GM18526 (cell line): ENCODE data around the gene OSBPL6.

Experiments used
- POLR2A ChIP-seq: IDR thresholded peaks from 3 replicates; pipeline ENCODE4 v1.6.1; 2011; ENCODE audit not compliant: insufficient read length; ENCODE audit errors: extremely low read depth

OSBPL6 gene

GRCh38 chr2:178277741-178278197, 83.5 kb downstream of the OSBPL6 start:
- TF ChIP-seq POLR2A, result no peak

DNA sequence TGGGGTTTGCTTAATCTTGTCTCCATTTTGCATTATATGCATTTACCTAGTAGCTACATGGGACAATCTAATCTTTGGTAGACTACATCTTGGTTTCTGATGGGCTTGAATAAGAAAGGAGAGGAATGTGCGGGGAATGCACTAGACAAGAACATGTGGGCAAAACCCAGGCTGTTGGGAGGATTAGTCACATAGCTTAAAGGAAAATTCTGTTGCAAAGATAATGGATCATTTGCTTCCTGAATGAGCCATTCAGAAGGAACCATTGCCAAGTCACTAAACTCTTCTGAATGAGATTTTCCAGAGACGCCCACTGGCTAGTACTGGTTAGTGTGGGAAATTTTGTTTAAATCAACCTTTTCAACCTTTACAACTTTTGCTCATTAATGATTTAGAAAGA, 84.8 kb downstream of the OSBPL6 start:
- TF ChIP-seq POLR2A, result no peak

- no peak for TF ChIP-seq POLR2A
These were observed 85.3 kb downstream of the OSBPL6 start for GRCh38 chr2:178279636-178280035.

DNA sequence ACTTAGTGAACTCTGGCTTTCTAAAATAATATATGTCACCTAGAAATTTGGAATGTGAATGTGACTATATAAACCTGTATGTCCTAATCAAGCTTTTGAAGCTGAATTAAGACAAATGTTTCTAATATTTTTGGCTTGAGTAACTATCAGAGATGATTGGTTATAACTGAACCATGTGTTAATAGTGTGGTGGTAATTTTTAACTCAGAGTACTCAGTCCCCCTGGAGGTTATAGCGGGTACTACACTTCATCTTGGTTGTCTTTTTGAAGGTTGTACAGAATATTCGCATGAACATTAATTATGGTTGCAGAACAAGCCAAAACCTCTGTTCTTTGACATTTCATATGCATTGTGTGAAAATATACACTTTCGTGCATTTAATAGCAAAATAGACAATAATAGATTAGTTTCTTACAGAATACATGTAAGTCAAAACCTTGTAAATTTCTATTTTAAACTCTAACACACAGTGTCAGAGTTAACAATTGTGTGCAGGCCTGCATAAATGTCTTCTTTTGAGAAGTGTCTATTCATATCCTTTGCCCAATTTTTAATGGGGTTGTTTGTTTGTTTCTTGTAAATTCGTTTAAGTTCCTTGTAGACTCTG, 86.0 kb downstream of the OSBPL6 start:
- no peak for TF ChIP-seq POLR2A

DNA sequence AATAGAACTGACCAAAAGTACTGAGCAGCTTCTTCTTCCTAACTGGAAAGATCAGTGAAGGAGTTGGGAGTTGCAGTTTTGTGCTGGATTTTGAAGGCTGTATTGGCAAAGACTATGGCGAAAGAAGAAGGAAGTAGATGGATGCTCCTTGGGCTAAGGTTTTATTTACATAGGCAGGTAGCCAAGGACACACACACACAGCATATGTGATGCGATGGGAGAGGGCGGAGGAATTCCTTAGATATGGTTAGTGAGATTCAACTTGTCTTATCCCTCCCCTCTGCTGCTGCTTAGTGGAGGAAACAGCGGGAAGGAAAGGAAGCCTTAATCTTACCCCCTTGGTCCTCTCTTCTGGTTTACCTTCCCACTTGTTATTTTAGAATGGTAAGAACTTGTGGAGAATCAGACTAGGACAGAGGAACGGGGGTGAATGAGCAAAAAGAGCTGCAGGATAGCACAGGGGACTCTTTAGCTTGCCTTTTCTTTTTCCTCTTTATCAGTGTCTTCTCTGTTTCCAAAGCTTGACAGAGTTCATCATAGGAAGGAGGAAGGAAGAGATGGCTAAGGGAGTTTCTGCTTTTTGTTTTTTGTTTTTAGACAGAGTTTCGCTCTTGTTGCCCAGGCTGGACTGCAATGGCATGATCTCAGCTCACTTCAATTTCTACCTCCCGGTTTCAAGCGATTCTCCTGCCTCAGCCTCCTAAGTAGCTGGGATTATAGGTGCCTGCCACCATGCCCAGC, 87.9 kb downstream of the OSBPL6 start:
- no peak for TF ChIP-seq POLR2A

DNA sequence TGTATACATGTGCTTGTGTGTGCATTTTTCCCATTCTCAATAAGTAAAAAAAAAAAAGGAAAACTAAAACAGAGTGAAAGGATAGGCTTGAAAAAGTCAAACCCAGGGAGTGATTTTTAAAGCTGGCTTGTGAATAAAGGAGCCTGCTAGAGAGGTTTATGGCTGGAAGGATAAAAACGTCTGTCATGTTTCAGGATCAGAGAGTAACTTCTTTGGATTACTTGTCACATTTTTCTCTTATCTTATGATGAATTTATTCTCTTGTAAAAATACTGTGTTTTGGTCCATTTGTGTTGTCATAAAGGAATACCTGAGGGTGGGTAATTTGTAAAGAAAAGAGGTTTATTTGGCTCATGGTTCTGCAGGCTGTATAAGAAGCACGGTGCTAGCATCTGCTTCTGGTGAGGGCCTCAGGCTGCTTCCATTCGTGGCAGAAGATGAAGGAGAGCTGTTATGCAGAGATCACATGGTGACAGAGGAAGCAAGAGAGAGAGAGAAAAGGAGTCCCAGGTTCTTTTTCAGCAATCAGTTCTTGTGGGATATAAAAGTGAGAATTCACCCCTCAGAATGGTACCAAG, 89.1 kb downstream of the OSBPL6 start:
- TF ChIP-seq POLR2A, result no peak

DNA sequence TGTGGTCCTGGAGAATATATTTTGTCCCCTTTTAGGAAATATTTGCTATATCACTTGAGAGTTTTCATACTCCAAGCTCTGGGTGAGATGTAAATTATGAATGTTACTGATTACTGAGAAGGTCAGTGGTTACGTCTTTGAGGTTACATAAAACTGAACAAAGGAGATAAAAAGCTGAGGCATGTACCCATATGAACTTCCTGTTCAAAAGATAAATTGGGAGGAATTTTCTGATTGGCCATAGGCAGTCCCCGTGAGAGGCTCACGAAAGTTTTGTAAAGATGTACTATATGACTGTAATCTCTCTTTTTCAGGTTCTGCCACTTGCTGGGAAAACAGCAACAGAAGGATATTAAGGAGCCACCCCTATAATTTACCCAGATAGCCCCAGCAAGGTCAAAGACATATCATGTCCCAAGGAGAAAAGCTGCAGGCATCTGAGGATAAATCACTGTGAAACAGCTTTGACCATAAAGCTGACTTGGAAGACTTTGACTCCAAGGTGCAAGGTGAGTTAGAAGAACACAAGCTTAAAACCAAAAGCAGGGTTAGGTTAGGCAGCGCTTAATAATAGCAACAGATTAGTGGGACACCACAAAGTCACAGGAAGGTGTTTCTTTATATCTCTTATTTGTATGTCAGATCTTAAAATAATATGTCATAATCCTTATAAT, 90.4 kb downstream of the OSBPL6 start:
- no peak for TF ChIP-seq POLR2A

GRCh38 chr2:178285287-178285615, 90.9 kb downstream of the OSBPL6 start:
- TF ChIP-seq POLR2A, result no peak

DNA sequence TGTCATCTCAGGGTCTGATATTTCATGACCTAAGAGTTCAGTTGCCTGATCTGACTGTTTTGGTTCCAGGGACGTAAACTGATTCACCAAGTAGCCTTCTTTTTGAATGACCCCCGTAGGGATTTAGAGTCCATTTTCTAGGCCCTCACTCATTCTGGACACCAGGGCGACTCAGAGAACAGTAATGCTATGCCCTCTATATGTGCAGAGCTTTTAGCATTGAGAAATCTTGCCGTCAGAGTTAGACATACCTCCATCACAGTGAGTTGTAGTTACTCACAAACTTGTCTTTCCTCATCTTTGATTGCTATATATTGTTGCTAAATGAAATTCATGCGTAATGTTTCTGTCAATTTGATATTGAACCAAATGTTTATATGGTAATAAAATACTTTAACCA, 92.3 kb downstream of the OSBPL6 start:
- TF ChIP-seq POLR2A, result no peak

DNA sequence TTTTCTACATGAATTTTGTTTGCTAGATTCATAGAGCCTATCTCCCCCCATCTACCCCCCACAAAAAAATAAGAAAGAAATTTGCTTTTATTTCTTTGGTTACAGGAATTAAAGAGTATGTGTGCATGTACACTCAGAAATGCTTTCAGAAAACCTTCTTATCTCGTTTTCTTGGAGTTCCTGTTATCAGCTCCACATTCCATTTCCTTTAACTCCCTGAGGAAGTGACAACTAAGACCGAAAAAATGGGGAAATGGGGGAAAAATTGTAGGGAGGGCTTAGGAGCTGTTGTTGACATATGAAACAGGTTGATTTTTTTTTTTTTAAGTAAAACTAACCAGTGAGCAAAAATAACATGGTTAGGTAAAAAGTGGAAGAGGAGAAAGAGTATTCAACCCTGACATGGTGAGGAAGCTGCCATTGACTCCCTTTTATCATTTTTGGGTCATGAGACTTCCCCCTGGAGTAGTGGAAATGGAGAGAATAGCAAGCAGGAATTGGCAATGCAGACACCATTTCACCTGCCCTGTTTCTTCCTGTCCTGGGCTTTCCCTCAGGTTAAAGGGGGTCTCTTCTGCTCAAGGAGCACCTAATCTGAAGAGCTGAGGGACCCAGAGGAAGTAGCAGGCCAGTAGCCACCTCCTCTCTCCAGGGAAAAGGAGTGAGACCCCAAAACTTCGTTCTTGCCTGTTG, 93.5 kb downstream of the OSBPL6 start:
- no peak for TF ChIP-seq POLR2A

DNA sequence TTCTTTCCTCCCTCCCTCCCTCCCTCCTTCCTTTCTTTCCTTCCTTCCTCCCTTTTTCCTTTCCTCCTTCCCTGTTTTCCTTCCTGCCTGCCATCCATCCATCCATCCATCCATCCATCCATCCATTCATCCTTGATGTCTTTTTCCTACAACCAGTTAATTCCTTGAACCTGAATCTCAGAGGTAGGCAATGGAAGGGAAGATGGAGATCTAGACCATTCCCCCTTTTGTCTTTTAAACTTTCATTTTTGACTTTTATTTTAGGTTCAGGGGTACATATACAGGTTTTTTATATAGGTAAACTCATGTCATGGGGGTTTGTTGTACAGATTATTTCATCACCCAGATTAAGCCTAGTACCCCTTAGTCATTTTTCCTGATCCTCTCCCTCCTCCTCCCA, 97.4 kb downstream of the OSBPL6 start:
- no peak for TF ChIP-seq POLR2A

GRCh38 chr2:178292586-178292985, 98.3 kb downstream of the OSBPL6 start:
- no peak for TF ChIP-seq POLR2A

DNA sequence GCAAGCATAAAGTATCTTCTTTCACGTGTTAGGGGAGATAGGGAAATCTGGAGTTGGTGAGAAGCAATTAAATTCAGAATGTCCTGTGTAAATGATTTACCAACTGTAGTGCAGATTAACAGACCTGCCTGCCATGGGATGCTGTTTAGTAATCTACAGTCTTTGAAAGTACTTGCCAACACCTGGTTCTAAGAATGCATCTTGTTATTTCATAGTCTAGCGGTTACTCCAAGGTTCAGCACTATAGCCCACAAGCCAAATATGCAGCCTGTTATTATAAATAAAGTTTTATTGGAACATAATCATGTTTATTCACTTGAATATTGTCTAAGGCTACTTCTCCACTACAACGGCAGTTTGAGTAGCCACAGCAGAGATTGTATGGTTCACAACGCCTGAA, 100.8 kb downstream of the OSBPL6 start:
- TF ChIP-seq POLR2A, result no peak

DNA sequence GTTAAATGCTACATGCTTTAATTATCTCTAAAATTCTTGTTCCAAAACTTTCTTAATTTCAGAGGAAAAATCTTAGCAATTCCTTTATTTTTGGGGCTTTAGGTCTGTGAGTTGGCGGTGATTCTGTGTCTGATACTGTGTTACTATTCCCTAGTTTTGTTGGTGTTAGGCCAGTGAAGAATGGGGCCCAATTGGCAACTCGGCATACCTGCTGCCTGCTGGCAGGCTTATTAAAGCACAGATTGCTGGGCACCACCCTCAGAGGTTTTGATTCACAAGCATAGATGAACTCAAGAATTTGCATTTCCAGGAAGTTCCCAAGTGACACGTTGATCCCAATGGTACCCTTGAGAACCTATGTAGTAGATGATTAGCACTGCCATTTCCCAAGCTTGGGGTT, 101.6 kb downstream of the OSBPL6 start:
- no peak for TF ChIP-seq POLR2A

GRCh38 chr2:178296394-178297090, 102.2 kb downstream of the OSBPL6 start:
- TF ChIP-seq POLR2A, result no peak

DNA sequence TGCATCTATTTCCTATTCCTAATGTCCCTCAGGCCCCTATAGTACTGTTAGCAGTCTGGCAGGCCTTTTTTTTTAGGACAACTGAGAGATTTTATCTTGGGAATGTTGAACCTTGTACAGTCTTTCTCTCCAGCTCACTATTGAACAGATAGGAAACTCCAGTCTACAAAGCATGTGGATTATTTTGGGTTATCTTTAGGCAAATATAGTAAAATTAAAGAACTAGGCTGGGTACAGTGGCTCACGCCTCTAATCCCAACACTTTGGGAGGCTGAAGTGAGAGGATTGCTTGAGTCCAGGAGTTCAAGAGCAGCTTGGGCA, 102.7 kb downstream of the OSBPL6 start:
- no peak for TF ChIP-seq POLR2A

- TF ChIP-seq POLR2A, result no peak
These were observed 104.5 kb downstream of the OSBPL6 start for GRCh38 chr2:178298785-178299212.
